GM12801 (cell line): ENCODE data around the gene PPP2R2C.

Source experiments
- TF ChIP-seq, protein P1 (sequence below): IDR thresholded peaks from one replicate; pipeline ENCODE4 v1.5.1; 2011; ENCODE audit warnings: control low read depth; ENCODE audit not compliant: insufficient read length; ENCODE audit errors: extremely low read depth

PPP2R2C gene

DNA sequence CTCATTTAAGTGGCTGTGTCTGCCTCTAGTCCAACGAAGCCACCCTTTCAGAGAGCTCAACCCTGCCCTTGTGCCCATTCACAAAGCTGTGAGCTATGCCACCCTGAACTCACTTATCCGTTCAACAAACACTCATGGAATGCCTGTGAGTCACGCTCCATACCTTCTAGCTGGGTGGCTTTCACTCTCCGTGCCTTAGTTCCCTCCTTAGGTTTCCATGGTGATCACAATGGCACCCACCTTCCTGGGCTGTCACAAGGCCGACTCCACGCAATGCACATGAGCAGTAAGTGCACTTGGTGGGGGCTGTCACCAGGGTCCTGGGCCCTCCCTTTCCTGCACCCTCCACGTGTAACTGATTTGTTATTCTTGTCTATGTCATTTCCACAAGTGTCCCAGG lies 37.2 kb upstream of the PPP2R2C start:
- TF ChIP-seq, protein P1, sequence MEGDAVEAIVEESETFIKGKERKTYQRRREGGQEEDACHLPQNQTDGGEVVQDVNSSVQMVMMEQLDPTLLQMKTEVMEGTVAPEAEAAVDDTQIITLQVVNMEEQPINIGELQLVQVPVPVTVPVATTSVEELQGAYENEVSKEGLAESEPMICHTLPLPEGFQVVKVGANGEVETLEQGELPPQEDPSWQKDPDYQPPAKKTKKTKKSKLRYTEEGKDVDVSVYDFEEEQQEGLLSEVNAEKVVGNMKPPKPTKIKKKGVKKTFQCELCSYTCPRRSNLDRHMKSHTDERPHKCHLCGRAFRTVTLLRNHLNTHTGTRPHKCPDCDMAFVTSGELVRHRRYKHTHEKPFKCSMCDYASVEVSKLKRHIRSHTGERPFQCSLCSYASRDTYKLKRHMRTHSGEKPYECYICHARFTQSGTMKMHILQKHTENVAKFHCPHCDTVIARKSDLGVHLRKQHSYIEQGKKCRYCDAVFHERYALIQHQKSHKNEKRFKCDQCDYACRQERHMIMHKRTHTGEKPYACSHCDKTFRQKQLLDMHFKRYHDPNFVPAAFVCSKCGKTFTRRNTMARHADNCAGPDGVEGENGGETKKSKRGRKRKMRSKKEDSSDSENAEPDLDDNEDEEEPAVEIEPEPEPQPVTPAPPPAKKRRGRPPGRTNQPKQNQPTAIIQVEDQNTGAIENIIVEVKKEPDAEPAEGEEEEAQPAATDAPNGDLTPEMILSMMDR = no peak

DNA sequence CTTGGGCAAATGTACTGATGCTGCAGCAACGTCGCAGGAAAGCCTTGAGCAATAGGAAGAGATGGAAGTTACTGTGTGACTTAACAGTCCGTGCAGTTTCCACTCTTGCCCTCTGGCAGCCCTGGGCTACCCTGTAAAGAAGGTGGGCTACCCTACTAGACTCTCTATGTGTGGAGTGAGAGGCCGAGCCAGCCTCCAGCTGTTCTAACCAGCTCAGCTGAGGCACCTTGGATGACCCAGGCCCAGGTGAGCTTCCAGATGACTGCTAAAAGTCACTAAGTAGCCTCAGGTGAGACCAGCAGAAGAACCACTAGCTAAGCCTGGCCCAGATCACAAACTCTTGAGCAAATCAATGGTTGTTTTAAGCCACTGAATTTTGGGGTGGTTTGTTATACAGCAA lies 34.9 kb upstream of the PPP2R2C start:
- TF ChIP-seq, protein P1 = no peak

DNA sequence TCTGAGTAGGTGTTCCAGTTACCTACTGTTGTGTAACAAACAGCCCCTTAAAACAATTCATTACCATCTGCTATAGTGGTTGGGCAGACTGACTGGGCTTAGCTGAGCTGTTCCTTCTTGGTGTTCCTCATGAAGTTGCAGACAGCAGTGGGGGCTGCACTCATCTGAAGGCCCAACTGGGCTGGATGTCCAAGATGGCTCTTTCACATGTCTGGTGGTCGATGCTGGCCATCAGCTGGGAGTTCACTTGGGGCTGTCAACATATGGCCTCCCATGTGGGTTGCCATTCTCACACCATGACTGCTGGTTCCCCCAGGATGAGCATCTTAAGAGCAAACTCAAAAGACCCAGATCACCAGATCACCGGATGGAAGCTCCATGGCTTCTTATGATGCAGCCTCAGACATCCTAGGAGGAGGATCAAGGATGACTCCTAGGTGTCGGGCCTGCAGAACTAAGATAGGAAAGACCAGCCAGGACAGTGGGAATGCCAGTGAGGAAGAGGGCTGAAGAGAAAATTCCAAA lies 34.3 kb upstream of the PPP2R2C start:
- TF ChIP-seq, protein P1 = no peak

DNA sequence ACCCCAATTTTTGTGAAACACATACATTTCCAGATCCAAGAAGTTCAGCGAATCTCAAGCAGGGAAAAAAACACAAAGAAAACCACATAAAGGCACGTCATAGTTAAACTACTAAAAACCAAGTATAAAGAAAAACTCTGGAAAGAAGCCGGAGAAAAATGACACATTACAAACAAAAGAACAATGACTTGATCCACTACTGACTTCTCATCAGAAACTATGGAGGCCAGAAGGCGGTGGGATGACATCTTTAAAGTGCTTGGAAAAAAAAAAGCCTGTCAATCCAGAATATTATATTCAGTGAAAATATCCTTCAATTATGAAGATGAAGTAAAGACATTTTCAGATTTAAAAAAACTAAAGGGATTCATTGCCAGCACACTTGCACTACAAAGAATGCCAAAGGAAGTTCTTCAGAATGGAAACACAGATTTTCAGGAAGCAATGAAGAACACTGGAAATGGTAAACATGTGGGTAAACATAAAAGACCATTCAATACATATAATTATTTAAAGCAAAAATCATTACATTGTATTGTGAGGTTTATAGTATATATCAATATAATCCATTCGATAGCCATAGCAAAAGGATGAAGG lies 32.6 kb upstream of the PPP2R2C start:
- TF ChIP-seq, protein P1 = no peak

DNA sequence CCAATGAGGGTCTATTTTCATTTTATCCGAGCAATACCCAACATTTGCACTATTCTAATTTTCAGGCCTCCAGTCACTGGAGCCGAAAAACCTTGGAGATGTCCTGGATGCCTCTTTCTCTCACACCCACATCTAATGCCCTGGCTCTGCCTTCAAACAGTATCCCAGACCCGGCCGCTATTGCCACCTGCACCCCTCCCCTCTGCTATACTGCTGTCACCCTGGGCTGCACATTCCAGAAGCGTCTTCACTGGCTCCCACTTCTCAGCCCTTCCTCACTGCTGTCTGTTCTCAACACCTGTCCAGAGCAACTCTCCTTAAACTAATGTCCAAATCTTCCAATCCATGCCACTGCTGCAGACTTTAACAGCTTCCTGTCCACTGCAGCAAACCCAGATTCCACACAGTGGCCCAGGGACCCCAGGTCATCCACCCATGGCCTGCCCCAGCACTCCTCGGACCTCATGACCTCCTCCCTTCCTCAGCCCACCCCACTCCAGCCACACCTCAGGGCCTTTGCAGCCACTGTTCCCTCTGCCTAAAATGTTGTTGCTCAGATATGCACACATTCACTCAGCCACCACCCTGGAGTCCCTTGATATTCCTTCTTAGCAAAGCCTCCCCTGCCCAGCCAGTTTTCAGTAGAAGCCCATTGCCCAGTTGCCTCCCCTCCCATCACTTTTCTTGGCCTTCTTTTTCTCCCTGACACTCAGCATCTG lies 30.5 kb upstream of the PPP2R2C start:
- TF ChIP-seq, protein P1 = no peak

DNA sequence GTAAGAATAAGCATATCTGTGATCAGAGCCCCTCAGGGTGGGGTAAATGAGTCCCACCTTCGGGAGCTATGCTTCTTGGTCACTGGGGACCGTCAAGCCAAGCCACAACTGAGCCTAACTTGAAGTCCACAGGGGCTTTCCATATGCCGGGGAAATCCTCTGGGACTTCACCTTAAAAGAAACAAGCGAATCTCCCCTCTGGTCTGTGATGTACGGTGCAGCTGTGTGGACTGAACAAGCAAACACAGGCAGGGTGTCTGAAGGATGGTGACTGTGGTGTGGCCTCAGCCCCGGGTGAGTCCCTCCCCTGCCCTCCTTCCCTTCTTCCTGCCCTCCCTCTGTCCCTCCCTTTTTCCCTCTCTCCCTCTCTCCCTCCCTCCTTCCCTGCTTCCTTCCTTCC lies 29.7 kb upstream of the PPP2R2C start:
- TF ChIP-seq, protein P1 = no peak

DNA sequence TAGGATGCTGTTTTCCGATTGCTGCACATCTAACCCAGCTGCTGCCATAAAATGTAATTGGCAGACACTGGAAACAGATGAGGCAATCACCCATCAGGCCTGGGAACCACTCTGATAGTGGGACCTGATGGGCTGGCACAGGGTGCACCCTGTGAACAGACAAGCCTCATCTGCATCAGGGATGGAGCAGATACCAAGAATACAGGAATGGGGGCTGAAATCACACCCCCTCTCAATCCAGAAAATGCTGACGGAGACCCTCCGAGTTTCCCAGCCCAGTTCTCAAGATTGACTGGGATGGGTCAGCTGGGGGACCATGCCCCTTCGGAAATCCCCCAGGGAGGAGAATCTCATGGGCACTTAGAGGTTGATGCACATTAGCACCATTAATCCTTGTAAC lies 28.8 kb upstream of the PPP2R2C start:
- TF ChIP-seq, protein P1 = no peak
